ENCODE measurements around the gene BABAM2. TPM values are rescaled to one million over a fixed set of nuclear protein-coding genes. Genes with fewer than 3 reads are reported as not detected.

BABAM2 gene
- total RNA-seq, 1 donor from 2014 or later, result 35.3 TPM

- TF ChIP-seq CTCF (IDR thresholded peaks at IDR 0.05; ENCODE audit: insufficient read depth, low read length, poor library complexity, severe bottlenecking), result no peak
- no peaks in the 10 kb centered on the region for H3K36me3 ChIP-seq (ENCODE audit: control insufficient read depth, insufficient read depth, low read length)
- H3K27me3 ChIP-seq (ENCODE audit: control insufficient read depth, insufficient read depth, low read length), result no peaks in the 10 kb centered on the region
- DNase-seq (ENCODE audit: low read depth), result no peak
- H3K4me3 ChIP-seq (ENCODE audit: low read depth, low read length), result no peak overlapping the region
These were observed 340.6 kb downstream of the BABAM2 start for GRCh38 chr2:28231110-28231631.

GRCh38 chr2:28232295-28232694 is 341.8 kb downstream of the BABAM2 start:
- H3K27me3 ChIP-seq (ENCODE audit: control insufficient read depth, insufficient read depth, low read length), result no peaks in the 10 kb centered on the region
- TF ChIP-seq CTCF (IDR thresholded peaks at IDR 0.05; ENCODE audit: insufficient read depth, low read length, poor library complexity, severe bottlenecking), result no peak
- no peaks in the 10 kb centered on the region for H3K36me3 ChIP-seq (ENCODE audit: control insufficient read depth, insufficient read depth, low read length)
- no peak overlapping the region for H3K4me3 ChIP-seq (ENCODE audit: low read depth, low read length)
- no peak for DNase-seq (ENCODE audit: low read depth)

GRCh38 chr2:28233164-28233676 is 342.7 kb downstream of the BABAM2 start:
- no peak overlapping the region for H3K4me3 ChIP-seq (ENCODE audit: low read depth, low read length)
- no peak for TF ChIP-seq CTCF (IDR thresholded peaks at IDR 0.05; ENCODE audit: insufficient read depth, low read length, poor library complexity, severe bottlenecking)
- no peaks in the 10 kb centered on the region for H3K36me3 ChIP-seq (ENCODE audit: control insufficient read depth, insufficient read depth, low read length)
- no peaks in the 10 kb centered on the region for H3K27me3 ChIP-seq (ENCODE audit: control insufficient read depth, insufficient read depth, low read length)
- no peak for DNase-seq (ENCODE audit: low read depth)

- Histone ChIP-seq H3K27me3 (ENCODE audit: control insufficient read depth, insufficient read depth, low read length) (no peaks in the 10 kb centered on the region), H3K4me3 (ENCODE audit: low read depth, low read length) (no peak overlapping the region), H3K36me3 (ENCODE audit: control insufficient read depth, insufficient read depth, low read length) (no peaks in the 10 kb centered on the region)
- no peak for DNase-seq (ENCODE audit: low read depth)
- TF ChIP-seq CTCF (IDR thresholded peaks at IDR 0.05; ENCODE audit: insufficient read depth, low read length, poor library complexity, severe bottlenecking), result no peak
These were observed 344.3 kb downstream of the BABAM2 start for GRCh38 chr2:28234807-28235206.

GRCh38 chr2:28239207-28239606 is 348.7 kb downstream of the BABAM2 start:
- H3K27me3 ChIP-seq (ENCODE audit: control insufficient read depth, insufficient read depth, low read length), result no peaks in the 10 kb centered on the region
- H3K36me3 ChIP-seq (ENCODE audit: control insufficient read depth, insufficient read depth, low read length), result no peaks in the 10 kb centered on the region
- DNase-seq (ENCODE audit: low read depth), result no peak
- TF ChIP-seq CTCF (IDR thresholded peaks at IDR 0.05; ENCODE audit: insufficient read depth, low read length, poor library complexity, severe bottlenecking), result no peak
- no peak overlapping the region for H3K4me3 ChIP-seq (ENCODE audit: low read depth, low read length)

GRCh38 chr2:28240937-28241336 is 350.4 kb downstream of the BABAM2 start:
- Histone ChIP-seq H3K27me3 (ENCODE audit: control insufficient read depth, insufficient read depth, low read length) (no peaks in the 10 kb centered on the region), H3K36me3 (ENCODE audit: control insufficient read depth, insufficient read depth, low read length) (no peaks in the 10 kb centered on the region), H3K4me3 (ENCODE audit: low read depth, low read length) (no peak overlapping the region)
- DNase-seq (ENCODE audit: low read depth), result no peak
- TF ChIP-seq CTCF (IDR thresholded peaks at IDR 0.05; ENCODE audit: insufficient read depth, low read length, poor library complexity, severe bottlenecking), result no peak
